Stimulated activated effector memory CD8-positive, alpha-beta T cell treated with anti-CD3 and anti-CD28 coated beads, Interleukin-12 subunit alpha, Interleukin-12 subunit beta, amount 100 ng/mL, for 72 hours (primary cell): Measurements from ENCODE around the gene RPL34.

Experiments
- ATAC-seq: fragments of 150-1000 bp; cut with Tn5 transposase; 2 replicates; pipeline ENCODE4 v1.10.0; 2021
- DNase-seq, 2 donors: peaks; one replicate each; pipeline ENCODE4 v3.0.0; 2021 to 2022; ENCODE audit warnings: low spot score in 2 of 2
- H3K27ac Mint-ChIP-seq: one replicate; pipeline ENCODE4 v1.8.0; 2022; ENCODE audit warnings: mild to moderate bottlenecking, mixed read lengths
- H3K36me3 Mint-ChIP-seq: one replicate; pipeline ENCODE4 v1.8.0; 2022; ENCODE audit warnings: mild to moderate bottlenecking, mixed read lengths
- H3K4me1 Mint-ChIP-seq: one replicate; pipeline ENCODE4 v1.8.0; 2022; ENCODE audit warnings: mixed read lengths
- H3K4me3 Mint-ChIP-seq: one replicate; pipeline ENCODE4 v1.8.0; 2022; ENCODE audit warnings: mild to moderate bottlenecking, mixed read lengths
- H3K9me3 Mint-ChIP-seq: one replicate; pipeline ENCODE4 v1.8.0; 2022; ENCODE audit warnings: mixed read lengths

The RPL34 gene

GRCh38 chr4:108650212-108651013 is 30.0 kb downstream of the RPL34 start, which contains the start of gene OSTC:
OSTC (plus strand) TSS chr4:108650599; CDS start chr4:108650656, 57 bp downstream.
- peak within 1 kb of the TSS; percentile 91 for H3K4me3 Mint-ChIP-seq
- peaks cover 31% of the 10 kb centered on the region for H3K4me1 Mint-ChIP-seq
- peak within 1 kb of the TSS; percentile 98 for H3K27ac Mint-ChIP-seq
- ATAC-seq = peak; percentile 95
- H3K36me3 Mint-ChIP-seq = peaks cover 31% of the 10 kb centered on the region
- no peaks in the 10 kb centered on the region for H3K9me3 Mint-ChIP-seq
- peak; percentile 87 to 96 for DNase-seq

GRCh38 chr4:108651014-108651791 is 30.8 kb downstream of the RPL34 start:
- H3K9me3 Mint-ChIP-seq = no peaks in the 10 kb centered on the region
- H3K36me3 Mint-ChIP-seq = peaks cover 39% of the 10 kb centered on the region
- peaks cover 31% of the 10 kb centered on the region for H3K4me1 Mint-ChIP-seq
- ATAC-seq (no peak), DNase-seq (no peak)
- peak overlapping the region; percentile 98 for H3K27ac Mint-ChIP-seq
- peak overlapping the region; percentile 91 for H3K4me3 Mint-ChIP-seq

DNA sequence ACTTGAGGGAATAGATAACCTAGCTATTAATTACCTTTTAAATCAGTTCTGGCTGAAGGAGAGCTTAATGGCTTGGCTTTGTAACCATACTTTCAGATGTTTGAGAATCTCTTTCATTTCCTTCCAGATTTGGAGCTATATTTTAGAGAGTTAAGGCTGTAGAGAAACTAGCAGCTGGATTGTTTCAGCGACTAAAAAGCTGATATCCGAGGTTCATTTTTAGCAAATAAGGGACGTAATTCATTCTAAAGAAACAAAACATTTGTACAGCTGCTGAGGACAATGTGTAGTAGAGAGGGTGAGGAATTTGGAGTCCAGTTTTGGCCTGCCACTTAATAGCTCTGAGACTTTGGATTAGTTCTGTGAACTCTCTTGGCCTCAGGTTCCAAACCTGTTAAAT is 42.3 kb downstream of the RPL34 start:
- H3K4me3 Mint-ChIP-seq = no peak overlapping the region

GRCh38 chr4:108674356-108674977 is 54.1 kb downstream of the RPL34 start:
- Mint-ChIP-seq H3K4me1 (no peaks in the 10 kb centered on the region), H3K27ac (peak overlapping the region; percentile 29), H3K9me3 (no peaks in the 10 kb centered on the region), H3K4me3 (no peak overlapping the region), H3K36me3 (peaks cover 31% of the 10 kb centered on the region)
- ATAC-seq (no peak), DNase-seq (no peak)

More for the DNA sequence above, 42.3 kb downstream of the RPL34 start:
- H3K9me3 Mint-ChIP-seq = no peaks in the 10 kb centered on the region
- H3K4me1 Mint-ChIP-seq = no peaks in the 10 kb centered on the region
- ATAC-seq (no peak), DNase-seq (no peak)
- peaks cover 99% of the 10 kb centered on the region for H3K36me3 Mint-ChIP-seq
- no peak overlapping the region for H3K27ac Mint-ChIP-seq
